GM12864 (cell line): Measurements from ENCODE around the gene FRMD8.

ENCODE experiments used
- DNase-seq: peaks from one replicate; pipeline ENCODE4 v3.0.0-alpha.2; 2011; ENCODE audit warnings: low read depth
- H3K4me3 ChIP-seq: 2 replicates; pipeline ENCODE4 v1.5.1; 2011; ENCODE audit warnings: mild to moderate bottlenecking, low read depth, low read length, control low read depth
- TF ChIP-seq, protein P1 (sequence below): IDR thresholded peaks from 2 replicates; pipeline ENCODE4 v1.5.1; 2011; ENCODE audit warnings: low read depth, mild to moderate bottlenecking, moderate library complexity, low read length, control low read depth, inconsistent platforms; ENCODE audit errors: missing control alignments

Gene FRMD8, protein sequence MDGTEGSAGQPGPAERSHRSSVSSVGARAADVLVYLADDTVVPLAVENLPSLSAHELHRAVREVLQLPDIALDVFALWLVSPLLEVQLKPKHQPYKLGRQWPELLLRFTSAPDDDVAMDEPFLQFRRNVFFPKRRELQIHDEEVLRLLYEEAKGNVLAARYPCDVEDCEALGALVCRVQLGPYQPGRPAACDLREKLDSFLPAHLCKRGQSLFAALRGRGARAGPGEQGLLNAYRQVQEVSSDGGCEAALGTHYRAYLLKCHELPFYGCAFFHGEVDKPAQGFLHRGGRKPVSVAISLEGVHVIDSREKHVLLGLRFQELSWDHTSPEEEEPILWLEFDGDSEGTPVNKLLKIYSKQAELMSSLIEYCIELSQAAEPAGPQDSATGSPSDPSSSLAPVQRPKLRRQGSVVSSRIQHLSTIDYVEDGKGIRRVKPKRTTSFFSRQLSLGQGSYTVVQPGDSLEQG

DNA sequence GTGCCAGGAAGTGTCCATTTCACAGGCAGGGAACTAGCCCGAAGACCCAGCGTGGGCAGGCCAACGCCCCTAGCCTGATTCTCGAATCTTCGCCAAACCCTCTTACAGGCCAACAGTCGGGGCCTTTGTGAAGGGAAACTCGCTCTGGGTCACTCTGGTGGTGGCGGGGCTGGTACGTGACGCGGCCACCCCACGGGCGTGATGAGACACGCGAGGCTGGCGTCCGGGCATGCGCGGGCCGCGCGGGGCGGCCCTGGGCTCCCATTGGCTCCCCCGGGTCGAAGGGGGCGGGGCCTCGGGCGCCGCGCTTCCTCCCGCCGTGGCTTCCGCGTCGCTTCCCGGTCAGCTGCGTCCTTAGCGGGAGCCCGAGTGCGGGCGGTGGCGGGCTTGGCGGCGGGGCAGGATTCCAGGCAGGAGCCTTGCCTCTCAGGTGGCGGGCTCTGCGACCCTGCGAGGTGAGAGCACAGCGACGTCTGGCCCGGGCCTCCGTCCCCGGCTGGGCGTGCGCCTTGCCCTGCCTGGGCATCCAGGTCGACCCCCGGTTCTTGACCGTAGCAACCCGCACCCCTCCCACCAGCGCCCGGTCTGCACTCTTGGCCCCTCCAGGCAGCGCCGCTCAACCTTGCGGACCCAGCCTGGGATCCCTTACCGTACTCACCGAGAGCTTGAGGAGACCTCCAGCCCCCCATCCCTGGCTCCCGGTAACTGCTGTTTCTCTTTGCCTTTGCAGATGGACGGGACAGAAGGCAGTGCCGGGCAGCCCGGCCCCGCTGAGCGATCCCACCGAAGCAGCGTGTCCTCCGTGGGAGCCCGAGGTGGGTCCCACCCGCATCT is at the start of gene FRMD8:
TSS of gene FRMD8 (plus strand) at position 331 of the 834 bp plus-strand sequence. CDS start at position 731, 400 bp downstream.
- DNase-seq = peak; percentile 31
- TF ChIP-seq, protein P1, sequence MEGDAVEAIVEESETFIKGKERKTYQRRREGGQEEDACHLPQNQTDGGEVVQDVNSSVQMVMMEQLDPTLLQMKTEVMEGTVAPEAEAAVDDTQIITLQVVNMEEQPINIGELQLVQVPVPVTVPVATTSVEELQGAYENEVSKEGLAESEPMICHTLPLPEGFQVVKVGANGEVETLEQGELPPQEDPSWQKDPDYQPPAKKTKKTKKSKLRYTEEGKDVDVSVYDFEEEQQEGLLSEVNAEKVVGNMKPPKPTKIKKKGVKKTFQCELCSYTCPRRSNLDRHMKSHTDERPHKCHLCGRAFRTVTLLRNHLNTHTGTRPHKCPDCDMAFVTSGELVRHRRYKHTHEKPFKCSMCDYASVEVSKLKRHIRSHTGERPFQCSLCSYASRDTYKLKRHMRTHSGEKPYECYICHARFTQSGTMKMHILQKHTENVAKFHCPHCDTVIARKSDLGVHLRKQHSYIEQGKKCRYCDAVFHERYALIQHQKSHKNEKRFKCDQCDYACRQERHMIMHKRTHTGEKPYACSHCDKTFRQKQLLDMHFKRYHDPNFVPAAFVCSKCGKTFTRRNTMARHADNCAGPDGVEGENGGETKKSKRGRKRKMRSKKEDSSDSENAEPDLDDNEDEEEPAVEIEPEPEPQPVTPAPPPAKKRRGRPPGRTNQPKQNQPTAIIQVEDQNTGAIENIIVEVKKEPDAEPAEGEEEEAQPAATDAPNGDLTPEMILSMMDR = no peak
- H3K4me3 ChIP-seq = peak within 1 kb of the TSS; percentile 81

DNA sequence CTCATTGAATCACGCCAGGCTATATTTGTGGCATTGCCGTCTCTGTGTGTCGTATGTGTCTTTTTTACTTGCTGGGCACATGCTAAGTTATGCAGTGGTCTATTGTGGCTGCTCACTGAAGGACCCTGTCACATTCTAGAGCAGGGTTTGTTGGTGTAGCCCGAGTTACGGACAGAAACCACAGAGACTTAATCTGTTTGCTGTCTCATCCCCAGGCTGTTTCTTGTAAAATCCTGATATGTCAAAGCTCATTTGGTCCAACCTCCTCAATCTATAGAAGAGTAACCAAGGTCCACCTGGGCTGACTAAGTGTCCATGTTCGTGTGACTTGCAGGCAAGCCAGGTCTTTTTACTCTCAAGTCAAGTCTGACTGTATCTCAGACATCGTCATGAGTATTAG is 47.8 kb upstream of the FRMD8 start:
- DNase-seq = no peak
- TF ChIP-seq, protein P1 = no peak
- no peak overlapping the region for H3K4me3 ChIP-seq

DNA sequence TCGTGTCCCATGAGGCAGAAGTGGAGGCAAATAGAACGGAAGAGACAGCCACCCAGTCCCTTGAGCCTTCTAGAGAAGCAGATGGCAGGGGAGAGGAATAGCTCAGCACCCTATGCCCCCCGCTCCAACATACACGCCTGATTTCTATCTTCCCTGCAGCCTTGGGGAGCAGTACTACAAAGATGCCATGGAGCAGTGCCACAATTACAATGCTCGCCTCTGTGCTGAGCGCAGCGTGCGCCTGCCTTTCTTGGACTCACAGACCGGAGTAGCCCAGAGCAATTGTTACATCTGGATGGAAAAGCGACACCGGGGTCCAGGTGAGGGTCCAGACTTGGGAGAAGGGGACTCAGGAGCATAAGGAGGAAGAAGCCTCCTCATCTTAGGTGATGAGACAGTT is 46.2 kb upstream of the FRMD8 start:
- no peak for DNase-seq
- TF ChIP-seq, protein P1 = no peak
- H3K4me3 ChIP-seq = no peak overlapping the region

DNA sequence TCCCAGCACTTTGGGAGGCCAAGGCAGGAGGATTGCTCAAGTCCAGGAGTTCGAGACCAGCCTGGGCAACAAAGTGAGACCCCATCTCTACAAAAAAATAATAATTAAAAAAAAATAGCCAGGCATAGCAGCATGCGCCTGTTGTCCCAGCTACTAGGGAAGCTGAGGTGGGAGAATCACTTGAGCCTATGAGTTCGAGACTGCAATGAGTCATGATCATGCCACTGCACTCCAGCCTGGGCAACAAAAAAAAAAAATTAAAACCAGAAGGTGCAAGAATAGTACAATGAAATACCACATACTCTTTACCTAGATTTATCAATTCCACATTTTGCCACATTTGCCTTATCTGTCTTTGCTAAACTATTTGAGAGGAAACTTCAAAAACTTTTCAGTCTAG is 44.6 kb upstream of the FRMD8 start:
- TF ChIP-seq, protein P1 = no peak
- no peak overlapping the region for H3K4me3 ChIP-seq
- no peak for DNase-seq

DNA sequence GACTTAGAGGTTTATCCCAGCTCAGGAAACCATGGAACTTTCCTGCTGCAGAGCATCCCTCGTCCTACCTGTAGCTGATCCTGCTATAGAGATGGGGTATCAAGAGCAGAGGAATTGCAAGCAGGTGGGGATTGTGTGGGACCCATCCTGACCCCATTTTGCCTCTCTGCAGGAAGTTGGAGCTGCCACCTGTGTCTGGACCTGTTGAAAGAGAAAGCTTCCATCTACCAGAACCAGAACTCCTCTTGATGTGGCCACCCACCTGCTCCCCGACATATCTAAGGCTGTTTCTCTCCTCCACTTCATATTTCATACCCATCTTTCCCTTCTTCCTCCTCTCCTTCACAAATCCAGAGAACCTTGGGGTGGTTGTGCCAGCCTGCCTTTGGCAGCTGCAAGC is 34.9 kb upstream of the FRMD8 start:
- H3K4me3 ChIP-seq = no peak overlapping the region
- DNase-seq = no peak
- TF ChIP-seq, protein P1 = no peak

DNA sequence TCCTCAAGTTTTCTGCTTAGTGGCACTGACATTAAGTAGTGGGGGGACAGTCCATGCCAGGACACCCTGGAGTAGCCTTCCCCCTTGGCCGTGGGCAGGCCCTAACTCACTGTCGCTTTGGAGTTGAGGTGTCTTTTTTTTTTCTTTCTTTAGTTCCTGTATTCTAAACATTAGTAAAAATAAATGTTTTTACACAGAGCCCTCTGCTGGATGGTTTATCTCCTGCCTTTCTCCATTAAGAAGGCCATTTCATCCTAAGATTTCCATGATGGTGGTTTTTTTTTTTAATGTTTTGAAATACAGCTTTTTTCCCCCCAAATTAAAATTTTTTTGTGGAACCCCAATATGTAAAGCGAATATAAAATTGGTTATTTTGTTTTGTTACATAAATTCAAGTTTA is 33.7 kb upstream of the FRMD8 start:
- DNase-seq = no peak
- no peak overlapping the region for H3K4me3 ChIP-seq
- TF ChIP-seq, protein P1 = no peak
